Activated CD8-positive, alpha-beta memory T cell treated with anti-CD3 and anti-CD28 coated beads for 4 hours (primary cell): ENCODE results near the gene RALGDS.
"Not testable (repeated sequence)": the region's sequence is repeated elsewhere in the genome, so short reads cannot be mapped to it uniquely, and the experiment has no call there.

Source experiments
- DNase-seq, 2 donors: peaks; one replicate each; pipeline ENCODE4 v3.0.0-alpha.2; 2020; ENCODE audit warnings: low read depth in 2 of 2

Gene RALGDS

DNA sequence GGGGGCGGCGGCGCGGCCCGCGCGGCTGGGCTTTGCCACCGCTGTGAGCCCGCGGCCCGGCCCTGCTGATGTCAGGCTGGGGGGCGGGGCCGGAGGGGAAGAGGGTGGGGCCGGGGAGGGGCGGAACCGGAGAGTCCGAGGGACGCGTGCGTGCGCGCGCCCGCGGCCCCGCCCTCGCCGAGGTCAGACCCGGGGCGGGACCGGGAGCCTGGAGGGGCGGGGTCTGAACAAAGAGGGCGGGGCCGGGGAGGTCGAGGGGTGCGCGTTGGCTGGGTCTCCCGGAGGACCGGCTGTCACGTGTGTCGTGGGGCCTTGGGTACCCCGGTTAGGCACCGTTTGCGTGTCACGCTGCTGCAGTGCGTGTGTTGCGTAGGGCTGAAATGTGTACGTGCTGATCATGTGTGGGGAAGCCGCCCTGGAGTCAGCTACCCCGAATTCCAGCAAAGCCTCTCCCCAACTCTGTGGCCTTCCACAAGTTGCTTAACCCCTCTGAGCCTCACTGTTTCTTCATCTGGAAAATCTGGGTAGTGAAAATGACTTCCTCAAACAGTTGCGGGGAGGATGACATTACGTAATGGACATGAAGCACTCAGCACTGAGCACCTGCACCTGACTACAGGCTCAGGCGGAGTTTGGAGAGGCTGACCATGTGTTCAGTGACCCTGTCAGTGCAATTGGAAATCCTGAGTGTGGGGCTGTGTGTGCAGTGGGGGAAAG is at the start of gene RALGDS:
RALGDS (minus strand) TSS at position 43 of the 717 bp plus-strand sequence. CDS start 86 bp downstream, outside the sequence.
- peak; percentile 80 for DNase-seq

DNA sequence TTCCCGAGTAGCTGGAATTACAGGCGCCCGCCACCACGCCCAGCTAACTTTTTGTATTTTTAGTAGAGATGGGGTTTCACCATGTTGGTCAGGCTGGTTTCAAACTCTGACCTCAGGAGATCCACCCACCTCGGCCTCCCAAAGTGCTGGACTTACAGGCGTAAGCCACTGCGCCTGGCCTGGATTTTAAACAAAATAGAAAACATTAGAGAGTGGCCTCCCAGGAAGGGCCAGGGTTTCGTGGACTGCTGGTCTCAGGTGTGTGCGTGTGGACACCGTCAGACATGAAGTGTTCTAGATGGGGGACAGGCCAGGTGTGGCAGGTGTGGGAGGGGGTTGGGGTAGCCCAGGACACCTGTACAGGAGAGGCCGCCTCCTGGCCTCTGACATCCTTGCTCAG is 49.7 kb upstream of the RALGDS start:
- no peak for DNase-seq

- not testable (repeated sequence) for DNase-seq
Measured at GRCh38 chr9:133169687-133170086, 48.6 kb upstream of the RALGDS start.

- no peak for DNase-seq
Measured at GRCh38 chr9:133169102-133169501, 48.1 kb upstream of the RALGDS start.

- no peak for DNase-seq
Measured at GRCh38 chr9:133168432-133168831, 47.4 kb upstream of the RALGDS start.

- DNase-seq, result no peak
Measured at GRCh38 chr9:133167769-133168168, 46.7 kb upstream of the RALGDS start.

DNA sequence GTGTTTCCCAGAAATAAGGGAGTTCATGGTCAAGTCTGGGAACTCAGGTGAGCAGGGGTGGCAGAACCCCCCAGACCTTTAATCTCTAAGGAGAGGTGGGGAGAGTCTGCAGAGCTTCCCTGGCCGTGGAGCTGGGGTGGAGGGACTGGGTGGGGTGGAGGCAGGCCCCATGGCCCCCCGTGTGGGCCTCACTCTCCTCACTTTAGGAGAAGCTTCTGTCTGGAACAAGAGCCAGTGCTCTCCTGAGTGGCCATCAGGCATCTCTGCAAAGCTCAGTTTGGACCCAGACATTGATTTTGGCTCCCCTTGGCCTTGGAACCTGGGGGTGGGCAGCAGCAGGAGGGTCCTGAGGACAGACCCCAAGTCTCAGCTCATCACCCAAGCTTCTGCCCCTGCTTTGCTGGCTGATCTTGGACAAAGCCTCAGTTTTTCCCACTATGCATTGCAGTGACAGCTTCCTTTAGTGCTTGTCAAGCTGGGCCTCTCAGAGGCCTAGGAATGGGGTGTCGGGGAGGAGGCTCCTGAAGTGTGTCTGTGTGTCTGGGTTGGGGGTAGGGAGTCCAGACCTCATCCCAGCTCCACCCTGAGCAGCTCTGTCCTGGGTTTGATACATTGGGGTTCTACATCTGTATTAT is 46.2 kb upstream of the RALGDS start:
- DNase-seq, result no peak

GRCh38 chr9:133166392-133166791 is 45.4 kb upstream of the RALGDS start:
- no peak for DNase-seq

DNA sequence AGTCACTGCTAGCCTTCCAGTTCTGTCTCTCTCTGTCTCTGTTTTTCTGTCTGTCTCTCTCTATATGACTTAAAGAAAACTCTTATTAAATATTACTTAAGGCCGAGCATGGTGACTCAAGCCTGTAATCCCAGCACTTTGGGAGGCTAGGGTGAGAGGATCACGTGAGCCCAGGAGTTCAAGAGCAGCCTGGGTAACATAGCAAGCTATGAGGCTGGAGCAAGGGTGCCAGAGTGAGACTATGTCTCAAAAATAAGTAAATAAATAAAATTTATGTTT is 44.4 kb upstream of the RALGDS start:
- no peak for DNase-seq

DNA sequence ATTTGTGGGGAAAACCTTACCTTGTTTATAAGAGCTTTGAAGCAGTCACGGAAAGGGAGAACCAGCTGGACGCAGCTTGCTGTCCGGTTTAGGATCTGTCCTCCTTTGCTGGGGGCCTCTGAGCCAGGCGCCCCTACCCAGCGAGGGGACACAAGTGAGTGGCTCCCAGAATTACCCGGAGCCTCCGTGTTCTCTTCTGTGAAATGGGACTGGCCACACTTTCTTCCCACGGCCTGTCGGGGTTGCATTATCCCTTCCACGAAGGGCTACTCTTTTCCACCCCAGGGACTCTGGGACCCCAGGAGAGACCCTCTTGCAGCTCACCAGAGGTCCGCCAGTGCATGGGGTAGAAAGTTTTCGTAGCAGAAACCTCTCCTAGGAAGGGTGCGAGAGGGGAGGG is 43.2 kb upstream of the RALGDS start:
- no peak for DNase-seq

DNA sequence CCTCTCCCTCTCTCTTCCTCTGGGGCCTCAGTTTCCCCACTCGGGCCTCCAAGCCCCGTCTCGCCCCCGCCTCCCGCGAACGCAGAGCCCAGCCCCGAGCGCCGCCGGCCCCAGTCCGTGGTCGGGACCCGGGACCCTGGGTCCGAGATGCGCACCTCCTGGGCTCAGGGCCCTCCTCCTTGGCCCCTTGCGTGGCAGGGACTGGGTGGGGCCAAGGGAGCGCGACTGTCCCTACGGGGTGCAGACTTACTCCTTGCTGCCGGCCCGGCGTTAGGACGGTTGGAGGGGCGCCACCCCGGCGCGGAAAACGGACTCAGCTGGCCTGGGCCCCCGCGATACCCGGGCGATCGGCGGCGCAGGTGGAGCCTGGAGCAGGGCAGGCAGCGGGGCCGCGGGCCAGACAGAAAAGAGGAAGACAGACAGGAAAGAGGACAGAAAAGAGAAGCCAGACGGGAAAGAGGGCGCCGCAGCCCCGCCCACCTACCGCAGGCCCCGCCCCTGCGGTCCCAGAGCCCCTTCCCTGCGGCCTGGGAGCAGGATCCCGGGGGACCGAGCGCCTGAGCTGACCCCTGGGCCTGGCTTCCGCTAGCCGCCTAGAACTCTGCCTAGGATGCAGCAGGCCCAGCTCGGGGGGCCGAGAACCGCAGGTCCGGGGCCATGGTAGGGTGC is 42.6 kb upstream of the RALGDS start, which contains the start of gene GBGT1:
GBGT1 (minus strand) TSS at position 411 of the 669 bp plus-strand sequence. CDS start 1,502 bp downstream, outside the sequence.
- no peak for DNase-seq

DNA sequence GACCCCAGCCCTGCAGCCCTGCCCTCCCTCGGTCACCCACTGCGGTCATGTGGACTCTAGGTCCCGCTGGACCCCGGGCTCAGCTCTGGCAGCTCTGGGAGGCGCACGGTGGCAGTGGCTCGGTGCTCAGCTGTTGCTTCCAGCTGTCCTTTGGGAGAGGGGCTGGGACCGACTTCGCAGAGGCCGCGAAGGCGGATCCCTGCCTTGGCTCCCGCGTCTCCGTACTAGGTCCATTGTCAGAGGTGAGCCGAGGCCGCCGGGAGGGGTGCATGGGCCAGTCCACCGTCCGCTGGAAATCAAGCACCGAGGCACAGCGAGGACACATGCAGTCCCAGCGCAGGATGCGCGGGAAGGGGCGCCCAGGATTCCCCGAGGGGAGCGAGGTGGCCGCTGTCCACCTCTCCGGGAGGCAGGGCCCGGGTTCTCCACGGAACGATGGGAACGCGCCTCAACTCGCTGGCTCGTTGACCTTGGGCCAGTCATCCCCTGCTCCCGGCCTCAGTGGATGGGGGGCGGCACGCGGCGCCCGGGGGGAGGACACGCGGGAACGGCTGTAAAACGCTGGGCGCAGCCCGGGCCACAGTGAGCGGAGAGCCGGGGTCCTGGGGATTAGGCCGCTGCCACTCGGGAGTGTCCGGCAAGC is 41.9 kb upstream of the RALGDS start:
- no peak for DNase-seq

DNA sequence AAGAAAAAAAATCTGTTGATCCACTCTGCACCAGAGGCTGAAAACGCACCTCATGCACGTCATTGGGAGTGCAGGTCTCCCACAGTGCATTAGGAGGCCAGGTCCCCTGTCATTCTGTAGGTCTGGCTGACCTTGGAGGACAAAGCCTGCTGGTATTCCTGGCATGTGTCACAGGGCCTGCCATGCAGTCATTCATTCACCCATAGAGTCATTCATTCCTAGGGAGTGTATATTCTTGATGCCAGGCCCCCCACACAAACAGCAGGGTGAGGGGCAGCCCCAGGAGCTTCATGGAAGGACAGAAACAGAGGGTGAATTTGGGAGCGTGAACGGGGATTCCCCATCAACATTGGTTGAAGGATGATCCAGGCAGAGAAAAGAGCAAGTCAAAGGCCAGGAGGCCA is 40.5 kb upstream of the RALGDS start:
- no peak for DNase-seq

- DNase-seq, result no peak
Measured at GRCh38 chr9:133160742-133161546, 39.9 kb upstream of the RALGDS start.

GRCh38 chr9:133158695-133159094 is 37.7 kb upstream of the RALGDS start:
- DNase-seq, result no peak

- no peak for DNase-seq
Measured at GRCh38 chr9:133155156-133155555, 34.1 kb upstream of the RALGDS start.

DNA sequence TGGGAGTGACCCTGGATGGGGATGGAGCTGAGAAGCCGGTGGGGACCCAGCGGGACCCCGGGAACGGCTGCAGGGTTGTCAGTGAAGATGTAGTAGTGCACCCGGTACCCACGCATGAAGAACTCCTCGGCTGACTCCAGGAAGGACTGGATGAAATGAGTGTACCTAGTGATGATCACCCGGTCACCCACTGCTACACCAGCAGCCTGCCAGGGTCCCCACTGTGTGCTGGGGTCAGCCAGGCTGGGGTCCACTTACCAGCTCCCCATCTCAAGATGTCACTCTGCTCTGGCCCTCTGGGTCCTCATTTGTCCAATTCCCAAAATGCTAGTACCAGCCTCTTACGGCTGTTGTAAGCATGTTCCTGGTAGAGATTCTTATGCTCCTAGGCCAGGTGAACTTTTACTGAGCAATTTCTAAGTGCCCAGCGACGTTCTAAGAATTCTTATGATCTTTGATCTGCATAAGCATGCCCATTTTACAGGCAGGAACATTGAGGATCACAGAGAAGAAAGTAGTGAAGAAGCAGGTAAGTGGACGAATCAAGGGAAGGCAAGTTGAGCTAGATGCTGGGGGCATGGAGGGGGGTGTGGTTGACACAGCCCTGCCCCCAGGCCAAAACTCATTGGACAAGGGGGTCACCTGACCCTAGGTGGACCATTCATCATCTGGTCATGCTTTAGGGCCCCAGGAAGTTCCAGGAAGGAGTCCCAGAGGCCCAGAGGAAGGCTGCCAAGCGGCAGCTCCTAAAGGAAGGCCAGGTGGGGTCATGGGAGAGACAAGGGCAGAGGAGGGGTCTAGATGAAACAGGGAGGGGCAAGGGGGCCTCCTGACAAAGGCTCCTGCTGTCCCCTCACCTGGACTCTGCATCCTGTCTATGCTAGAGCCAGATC is 33.3 kb upstream of the RALGDS start:
- DNase-seq, result no peak

- no peak for DNase-seq
Measured at GRCh38 chr9:133153227-133154096, 32.4 kb upstream of the RALGDS start.

- DNase-seq, result no peak
Measured at GRCh38 chr9:133151601-133152525, 30.8 kb upstream of the RALGDS start.
